HepG2 (cell line): ENCODE measurements around the gene BOLL. TPM values are rescaled to one million over a fixed set of nuclear protein-coding genes. Genes with fewer than 3 reads are reported as not detected.
A peak's percentile ranks its signal among the peaks of the same experiment; 100 is the strongest.

ENCODE experiments used
- ATAC-seq: fragments of 200-7000 bp; cut with Tn5 transposase; 3 replicates; pipeline ENCODE4 v1.9.1; 2020; ENCODE audit warnings: mild to moderate bottlenecking, moderate library complexity
- BruUV-seq: library from RNA; stranded (reverse); fragments of 400-500 nt; replicated peaks from 2 replicates; lab custom pipeline; 2021; lab: Mats Ljungman, UMichigan
- CTCF ChIA-PET: fragments of 300-600 bp; formaldehyde crosslinking; extraction: SDS; loops from one replicate; lab custom pipeline; 2021; ENCODE audit warnings: low total read pairs, inconsistent platforms, low intra/inter-chr PET ratio; lab: Yijun Ruan, JAX
- POLR2A ChIA-PET: fragments of 350-600 bp; sonication (Branson Sonifier 250); formaldehyde crosslinking; loops from one replicate; lab custom pipeline; 2020; ENCODE audit warnings: antibody characterized with exemption, inconsistent platforms; lab: Yijun Ruan, JAX
- DNase-seq: peaks from one replicate; pipeline ENCODE4 v3.0.0-alpha.2; 2015; ENCODE audit warnings: low spot score
- FAIRE-seq: peaks from 3 replicates; lab custom pipeline; 2011; peaks lifted over from hg19 to GRCh38; lab: Jason Lieb, UNC
- H2AFZ ChIP-seq: one replicate; pipeline ENCODE4 v1.6.1; 2011; ENCODE audit warnings: low read length, inconsistent platforms
- H3K27ac ChIP-seq: fragments of 300-600 bp; 3 replicates; pipeline ENCODE4 v1.8.0; 2011; ENCODE audit warnings: mixed run types, mild to moderate bottlenecking, mixed read lengths, low read length, inconsistent platforms; ENCODE audit not compliant: insufficient read depth; ENCODE audit errors: extremely low read length
- H3K27me3 ChIP-seq, 2 experiments: fragments of 200-600 bp in 1 of 2; 2 replicates in 1 of 2; 3 replicates in 1 of 2; pipeline versions ENCODE4 v1.6.0 to v1.8.0; 2011; ENCODE audit warnings: low read length in 2 of 2, mild to moderate bottlenecking in 2 of 2, moderate library complexity in 2 of 2, inconsistent platforms in 1 of 2; ENCODE audit not compliant: insufficient read depth in 2 of 2, control insufficient read depth in 1 of 2
- H3K36me3 ChIP-seq, 2 experiments: fragments of 200-600 bp in 1 of 2; replicated peaks in 1 of 2; 2 replicates in 1 of 2; 3 replicates in 1 of 2; pipeline versions ENCODE4 v1.5.1 to v1.8.0; 2011; ENCODE audit warnings: low read length in 2 of 2, inconsistent platforms in 1 of 2; ENCODE audit not compliant: insufficient read depth in 2 of 2, control insufficient read depth in 1 of 2
- H3K4me1 ChIP-seq: 2 replicates; pipeline ENCODE4 v1.5.1; 2012; ENCODE audit warnings: low read length, inconsistent platforms; ENCODE audit not compliant: insufficient read depth
- H3K4me2 ChIP-seq: 2 replicates; pipeline ENCODE4 v1.6.0; 2011; ENCODE audit warnings: low read depth, low read length, inconsistent platforms
- H3K4me3 ChIP-seq, 3 experiments: fragments of 200-600 bp in 1 of 3; sonication (generic), shearing (Covaris generic) in 1 of 3; replicated peaks in 1 of 3; 2 replicates each; pipeline ENCODE4 v1.5.1; 2011 to 2016; ENCODE audit warnings: low read length in 3 of 3, inconsistent platforms in 2 of 3, low read depth in 2 of 3, mild to moderate bottlenecking in 2 of 3, control low read depth in 1 of 3, mixed read lengths in 1 of 3; ENCODE audit not compliant: insufficient read depth in 1 of 3
- H3K79me2 ChIP-seq: one replicate; pipeline ENCODE4 v1.6.1; 2011; ENCODE audit warnings: low read length, inconsistent platforms; ENCODE audit not compliant: insufficient read depth
- H3K9ac ChIP-seq: 2 replicates; pipeline ENCODE4 v1.6.0; 2011; ENCODE audit warnings: mild to moderate bottlenecking, low read depth, low read length, inconsistent platforms; ENCODE audit not compliant: insufficient read depth
- H3K9me3 ChIP-seq: 2 replicates; pipeline ENCODE4 v1.5.1; 2012; ENCODE audit warnings: mild to moderate bottlenecking, low read length
- H4K20me1 ChIP-seq: 2 replicates; pipeline ENCODE4 v1.6.0; 2011; ENCODE audit warnings: inconsistent platforms, mild to moderate bottlenecking, low read length, moderate library complexity; ENCODE audit not compliant: insufficient read depth
- ARID5B ChIP-seq: IDR thresholded peaks from 2 replicates; pipeline ENCODE4 v1.4.0; 2020; ENCODE audit warnings: mild to moderate bottlenecking, missing genetic modification reagents
- FOSL2 ChIP-seq: sonication (generic); formaldehyde crosslinking; IDR thresholded peaks from 2 replicates; pipeline ENCODE4 v1.4.0; 2020; ENCODE audit warnings: missing genetic modification reagents
- FOXP1 ChIP-seq, 2 experiments: fragments of 450-650 bp in 1 of 2; IDR thresholded peaks; 2 replicates each; pipeline ENCODE4 v1.6.1; 2017 to 2018; ENCODE audit warnings: antibody characterized with exemption in 1 of 2
- GLI4 ChIP-seq: sonication (generic); formaldehyde crosslinking; IDR thresholded peaks from 2 replicates; pipeline ENCODE4 v1.5.1; 2020; ENCODE audit warnings: missing genetic modification reagents, mild to moderate bottlenecking, moderate library complexity, borderline replicate concordance
- SETDB1 ChIP-seq: sonication (generic); formaldehyde crosslinking; IDR thresholded peaks from 2 replicates; pipeline ENCODE4 v1.5.1; 2020; ENCODE audit warnings: missing genetic modification reagents, mild to moderate bottlenecking, borderline replicate concordance
- TFDP1 ChIP-seq: IDR thresholded peaks from 2 replicates; pipeline ENCODE4 v1.6.1; 2016; ENCODE audit warnings: missing compliant biosample characterization, missing genetic modification reagents, borderline replicate concordance
- USF2 ChIP-seq, 2 experiments: sonication (generic) in 1 of 2; formaldehyde crosslinking in 1 of 2; IDR thresholded peaks; 2 replicates each; pipeline versions ENCODE4 v1.5.1 to v1.6.1; 2011 to 2020; ENCODE audit warnings: borderline replicate concordance in 1 of 2, low read depth in 1 of 2, low read length in 1 of 2, mild to moderate bottlenecking in 1 of 2, missing genetic modification reagents in 1 of 2, moderate library complexity in 1 of 2
- ZFP82 ChIP-seq: sonication (generic); formaldehyde crosslinking; IDR thresholded peaks from 2 replicates; pipeline ENCODE4 v1.5.1; 2020; ENCODE audit warnings: mild to moderate bottlenecking, missing genetic modification reagents, borderline replicate concordance
- ZFY ChIP-seq: sonication (generic); formaldehyde crosslinking; IDR thresholded peaks from 2 replicates; pipeline ENCODE4 v1.4.0; 2020; ENCODE audit warnings: missing genetic modification reagents
- ZNF3 ChIP-seq: IDR thresholded peaks from 2 replicates; pipeline ENCODE4 v1.7.0; 2017; ENCODE audit warnings: inconsistent platforms
- ZNF549 ChIP-seq: sonication (generic); formaldehyde crosslinking; IDR thresholded peaks from 2 replicates; pipeline ENCODE4 v1.5.0; 2020; ENCODE audit warnings: missing genetic modification reagents
- ZNF564 ChIP-seq: sonication (generic); formaldehyde crosslinking; IDR thresholded peaks from 2 replicates; pipeline ENCODE4 v1.8.1; 2023; ENCODE audit warnings: mild to moderate bottlenecking, missing genetic modification reagents
- ZNF660 ChIP-seq: sonication (generic); formaldehyde crosslinking; IDR thresholded peaks from 2 replicates; pipeline ENCODE4 v1.5.1; 2020; ENCODE audit warnings: mild to moderate bottlenecking, low read depth, missing genetic modification reagents, borderline replicate concordance
- ZNF773 ChIP-seq: sonication (generic); formaldehyde crosslinking; IDR thresholded peaks from 2 replicates; pipeline ENCODE4 v1.4.0; 2020; ENCODE audit warnings: missing genetic modification reagents, borderline replicate concordance
- WGBS: methylation state at CpG from one replicate; pipeline ENCODE4 v1.1.6; 2017; ENCODE audit warnings: low lambda C conversion rate; 5-methylcytosine and 5-hydroxymethylcytosine counted together
- in situ Hi-C: cut with HindIII; loops from 2 replicates; pipeline ENCODE4 v1.10.0; 2017; ENCODE audit warnings: low pct_unique_long_range_greater_than_20kb; ENCODE audit not compliant: extremely low pct_ligation_motif_present
- intact Hi-C: fragments of 100-400 bp; cut with micrococcal nuclease; formaldehyde crosslinking; loops from one replicate; pipeline ENCODE4 v1.10.0; 2022; ENCODE audit not compliant: unreplicated experiment
- polyA plus RNA-seq, 8 experiments: library from polyadenylated mRNA; depleted of rRNA in 3 of 8; stranded (reverse) in 7 of 8; unstranded in 1 of 8; fragments of >200 nt; fragmentation: Illumina TruSeq in 4 of 8; extraction: Trizol in 4 of 8; gene quantifications; 2 replicates each; pipeline versions ENCODE4 v1.2.1 to v1.2.3, GENCODE V29; 2011 to 2016; ENCODE audit warnings: low read depth in 4 of 8, missing spikeins in 1 of 8, mixed read lengths in 1 of 8; ENCODE audit not compliant: insufficient read depth in 1 of 8
- total RNA-seq, 5 experiments: library from RNA; depleted of rRNA; stranded (reverse); fragments of >200 nt; fragmentation: Illumina TruSeq; extraction: Trizol; gene quantifications; 2 replicates each; pipeline ENCODE4 v1.2.3, GENCODE V29; 2016; ENCODE audit warnings: low read depth in 1 of 5

Gene BOLL
- total and polyA plus RNA-seq, 2 of the 13 experiments (the other 11 are each of a cell fraction or from before 2014, with no cell fraction given): not detected

- WGBS: under 1% methylated on average over 3 of the region's 3 CpGs
- no peak overlapping the region for H3K27ac ChIP-seq
- no peaks in the 10 kb centered on the region for H3K9me3 ChIP-seq
- DNase-seq (peak; percentile 68), FAIRE-seq (peak; percentile 12), ATAC-seq (peak; percentile 90)
- intact Hi-C loops (no loop called here), in situ Hi-C loops (no loop called here)
- no peaks in the 10 kb centered on the region for H3K79me2 ChIP-seq
- no peak overlapping the region for H3K9ac ChIP-seq
- H3K4me2 ChIP-seq: no peak overlapping the region
- ChIA-PET POLR2A (interaction anchor here (1.0 kb wide), 1 partner anchor 9 kb away, joined by 4 read pairs; the partner anchor contains the start of gene PLCL1), CTCF (interaction anchor here (1.8 kb wide), 1 partner anchor 9 kb away, joined by 16 read pairs; the partner anchor contains the start of gene PLCL1)
- H2AFZ ChIP-seq: no peak overlapping the region
- no TSS peak for BruUV-seq
- H4K20me1 ChIP-seq: no peaks in the 10 kb centered on the region
- peaks cover 0 to 11% of the 10 kb centered on the region in 2 experiments; a peak in 1 of 5 replicates for H3K27me3 ChIP-seq
- no peaks in the 10 kb centered on the region for H3K36me3 ChIP-seq
- no peaks in the 10 kb centered on the region for H3K4me1 ChIP-seq
- H3K4me3 ChIP-seq: no peak overlapping the region
- TF ChIP-seq ZFY (no peak), SETDB1 (CRISPR knock-in tag) (no peak), TFDP1 (CRISPR knock-in tag) (no peak), USF2 (IDR thresholded peaks at IDR 0.05; ENCODE audit: low read depth, low read length) (no peak), USF2 (CRISPR knock-in tag; IDR thresholded peaks at IDR 0.05; ENCODE audit: borderline replicate concordance) (no peak), ZNF3 (CRISPR knock-in tag) (no peak), ZNF549 (no peak), FOSL2 (CRISPR knock-in tag) (peak; percentile 85), FOXP1 (IDR thresholded peaks at IDR 0.05) (no peak), FOXP1 (CRISPR knock-in tag; IDR thresholded peaks at IDR 0.05) (no peak), ZNF660 (CRISPR knock-in tag) (no peak), ZNF773 (CRISPR knock-in tag) (no peak), ZFP82 (CRISPR knock-in tag) (no peak), GLI4 (CRISPR knock-in tag) (no peak), ARID5B (CRISPR knock-in tag) (0 out of 2 replicates have a peak, but pooled peaks have one; percentile 18), ZNF564 (no peak)
Measured at GRCh38 chr2:197813093-197813787, 28.1 kb upstream of the BOLL start.
